C4-2B (cell line): Measurements from ENCODE around the gene STIP1.

Experiments used
- H3K27ac ChIP-seq: fragments of 450-650 bp; 2 replicates; pipeline ENCODE4 v1.5.1; 2017
- CTCF ChIP-seq: fragments of 450-650 bp; conservative IDR thresholded peaks from 2 replicates; pipeline ENCODE4 v1.5.1; 2017; ENCODE audit warnings: mild to moderate bottlenecking
- ZFX ChIP-seq: fragments of 450-650 bp; IDR thresholded peaks from 2 replicates; pipeline ENCODE4 v1.6.1; 2017

STIP1 gene

GRCh38 chr11:64248578-64248977 is 62.6 kb downstream of the STIP1 start:
- no peak overlapping the region for H3K27ac ChIP-seq
- TF ChIP-seq CTCF: no peak
- no peak for TF ChIP-seq ZFX

- TF ChIP-seq CTCF (no peak), ZFX (no peak)
- H3K27ac ChIP-seq: no peak overlapping the region
These were observed 63.1 kb downstream of the STIP1 start for GRCh38 chr11:64249038-64249437.

- no peak overlapping the region for H3K27ac ChIP-seq
These were observed 63.8 kb downstream of the STIP1 start for GRCh38 chr11:64249563-64250414.

GRCh38 chr11:64250415-64251015 is 64.5 kb downstream of the STIP1 start:
- peak overlapping the region; percentile 78; the same call in 1 of the 2 replicates for H3K27ac ChIP-seq
- no peak for TF ChIP-seq ZFX
- no peak for TF ChIP-seq CTCF

More at GRCh38 chr11:64249563-64250414, 63.8 kb downstream of the STIP1 start:
- TF ChIP-seq CTCF (no peak), ZFX (no peak)

- peak within 1 kb of the TSS; percentile 78 for H3K27ac ChIP-seq
- peak; percentile 97 for TF ChIP-seq CTCF
- TF ChIP-seq ZFX: peak; percentile 41; the same call in 1 of the 2 replicates
These were observed 65.2 kb downstream of the STIP1 start, which contains the start of gene PLCB3 for GRCh38 chr11:64251016-64251752. TSS of gene PLCB3 (plus strand) at chr11:64251530. CDS start at chr11:64251650, 120 bp downstream.

GRCh38 chr11:64251753-64252002 is 65.7 kb downstream of the STIP1 start:
- no peak for TF ChIP-seq CTCF
- TF ChIP-seq ZFX: no peak
- peak overlapping the region; percentile 78 for H3K27ac ChIP-seq
